Inferior parietal cortex (tissue), 1 donor: ENCODE results near the gene YWHAQ.

ENCODE experiments used
- DNase-seq: peaks from one replicate; pipeline ENCODE4 v3.0.0-alpha.2; 2016; ENCODE audit errors: extremely low spot score

Gene YWHAQ

DNA sequence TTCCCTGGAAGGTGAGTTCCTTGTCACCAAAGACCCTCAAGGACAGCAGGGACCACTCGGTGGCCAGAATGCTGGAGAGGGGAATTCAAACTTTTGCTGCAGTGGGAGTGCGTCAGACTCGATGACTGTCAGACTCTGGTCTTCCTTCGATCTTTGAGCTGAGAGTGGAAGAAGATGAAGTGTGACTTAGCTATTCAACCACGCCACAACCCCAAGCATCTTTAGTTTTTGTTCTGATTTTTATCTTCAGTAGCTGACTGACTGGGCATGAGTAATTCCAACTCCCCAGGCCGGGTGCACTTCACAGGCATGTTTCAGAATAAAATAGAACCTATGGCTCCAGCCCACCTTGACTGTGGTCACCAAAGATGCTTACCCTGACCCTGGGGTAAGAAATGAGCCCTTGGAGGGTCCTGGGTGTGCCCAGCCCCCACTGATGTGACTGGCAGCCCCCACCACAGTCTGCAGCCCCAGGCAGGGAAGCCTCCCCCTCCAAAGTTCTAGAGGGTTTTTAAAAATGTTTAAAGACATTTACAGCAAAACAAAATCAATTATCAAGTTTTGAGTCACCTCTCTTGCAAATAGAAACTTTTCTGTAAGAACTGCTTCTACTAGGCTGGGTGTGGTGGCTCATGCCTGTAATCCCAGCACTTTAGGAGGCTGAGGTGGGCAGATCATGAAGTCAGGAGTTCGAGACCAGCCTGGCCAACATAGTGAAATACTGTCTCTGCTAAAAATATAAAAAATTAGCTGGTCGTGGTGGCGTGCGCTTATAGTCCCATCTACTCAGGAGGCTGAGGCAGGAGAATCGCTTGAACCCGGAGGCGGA is 24.9 kb upstream of the YWHAQ start:
- no peak for DNase-seq

- DNase-seq = no peak
Measured at GRCh38 chr2:9654452-9655100, 23.8 kb upstream of the YWHAQ start.

DNA sequence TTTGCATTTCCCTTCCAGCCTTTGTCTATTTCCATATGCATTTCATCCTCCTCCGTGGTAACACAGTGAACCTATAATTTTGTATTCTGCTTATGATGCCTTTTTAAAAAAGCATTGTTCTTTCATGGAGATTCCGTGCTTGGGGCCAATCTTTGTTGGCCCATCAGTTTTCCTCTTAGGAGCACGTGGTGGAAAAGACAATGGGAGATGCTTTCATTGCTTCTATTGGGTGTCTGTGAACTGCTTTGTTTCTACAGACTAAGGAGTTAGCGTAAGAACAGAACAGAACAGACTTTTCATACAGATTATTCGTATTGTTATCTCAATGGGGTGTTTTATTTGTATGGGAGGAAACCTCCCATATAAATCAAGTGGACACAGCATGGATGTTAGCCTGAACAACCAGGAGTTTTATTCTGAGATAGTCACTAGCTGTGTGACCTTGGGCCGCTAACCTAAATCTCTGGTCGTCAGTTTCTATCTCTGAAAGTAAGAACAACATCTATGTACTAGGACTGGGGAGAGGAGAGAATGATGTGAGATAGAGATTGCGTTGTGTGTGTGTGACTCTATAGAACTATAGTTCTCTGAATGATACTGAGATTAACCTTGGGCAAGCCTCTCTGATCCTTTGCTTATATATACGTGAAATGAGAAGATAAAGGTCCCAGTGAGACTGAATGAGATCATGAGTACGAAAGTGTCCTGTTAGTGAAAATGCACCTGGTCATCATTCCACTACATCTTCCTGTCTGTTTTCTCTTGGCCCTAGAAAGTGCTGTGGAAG is 22.9 kb upstream of the YWHAQ start:
- peak; percentile 85 for DNase-seq

DNA sequence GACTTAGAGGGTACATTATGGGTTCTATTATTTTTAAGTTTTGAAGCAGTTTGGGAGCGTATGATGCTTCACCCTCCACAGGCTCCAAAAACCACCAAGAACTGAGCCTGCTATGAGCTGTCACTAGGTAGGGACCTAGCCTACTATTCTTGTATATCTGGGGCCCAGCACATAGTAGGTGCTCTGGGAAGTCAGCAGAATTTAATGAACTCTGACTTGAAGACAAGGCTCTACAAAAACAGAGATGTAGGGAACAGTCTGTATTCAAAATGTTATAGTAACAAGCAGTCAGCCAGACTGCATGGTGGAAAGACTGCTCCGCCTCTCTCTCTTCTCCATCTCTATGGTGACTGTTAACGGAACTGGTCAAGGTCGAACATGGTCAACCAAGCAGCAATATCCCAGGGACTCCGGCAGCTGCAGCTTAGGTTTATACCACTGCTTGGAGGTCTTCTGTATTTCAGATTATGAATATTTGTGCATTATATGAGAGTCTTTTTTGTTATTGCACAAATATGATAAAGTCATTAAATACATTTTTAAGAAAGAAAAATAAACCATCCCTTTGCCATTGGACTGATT is 22.2 kb upstream of the YWHAQ start:
- DNase-seq = no peak

GRCh38 chr2:9652267-9652666 is 21.5 kb upstream of the YWHAQ start:
- DNase-seq = no peak

GRCh38 chr2:9650119-9650821 is 19.5 kb upstream of the YWHAQ start:
- DNase-seq = no peak

DNA sequence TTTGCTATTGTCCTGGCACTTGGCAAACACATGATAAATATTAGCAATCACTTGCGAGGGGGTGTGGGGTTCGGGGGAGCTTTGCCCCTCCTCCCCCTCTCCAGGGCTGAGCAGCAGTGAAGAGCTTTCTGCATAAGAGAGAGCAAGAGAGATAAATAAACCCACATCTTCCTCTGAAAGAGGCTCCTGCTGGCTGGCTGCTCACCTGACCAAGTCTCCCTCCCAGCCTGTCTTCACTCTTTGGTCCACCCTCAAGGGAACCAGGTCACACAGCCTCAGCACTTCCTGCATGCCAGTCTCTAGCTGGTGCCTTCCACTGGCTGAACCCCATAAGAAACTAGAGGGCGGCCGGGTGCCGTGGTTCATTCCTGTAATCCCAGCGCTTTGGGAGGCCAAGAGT is 18.5 kb upstream of the YWHAQ start:
- DNase-seq = no peak

- DNase-seq = no peak
Measured at GRCh38 chr2:9648821-9649220, 18.0 kb upstream of the YWHAQ start.

- no peak for DNase-seq
Measured at GRCh38 chr2:9647884-9648283, 17.1 kb upstream of the YWHAQ start.

DNA sequence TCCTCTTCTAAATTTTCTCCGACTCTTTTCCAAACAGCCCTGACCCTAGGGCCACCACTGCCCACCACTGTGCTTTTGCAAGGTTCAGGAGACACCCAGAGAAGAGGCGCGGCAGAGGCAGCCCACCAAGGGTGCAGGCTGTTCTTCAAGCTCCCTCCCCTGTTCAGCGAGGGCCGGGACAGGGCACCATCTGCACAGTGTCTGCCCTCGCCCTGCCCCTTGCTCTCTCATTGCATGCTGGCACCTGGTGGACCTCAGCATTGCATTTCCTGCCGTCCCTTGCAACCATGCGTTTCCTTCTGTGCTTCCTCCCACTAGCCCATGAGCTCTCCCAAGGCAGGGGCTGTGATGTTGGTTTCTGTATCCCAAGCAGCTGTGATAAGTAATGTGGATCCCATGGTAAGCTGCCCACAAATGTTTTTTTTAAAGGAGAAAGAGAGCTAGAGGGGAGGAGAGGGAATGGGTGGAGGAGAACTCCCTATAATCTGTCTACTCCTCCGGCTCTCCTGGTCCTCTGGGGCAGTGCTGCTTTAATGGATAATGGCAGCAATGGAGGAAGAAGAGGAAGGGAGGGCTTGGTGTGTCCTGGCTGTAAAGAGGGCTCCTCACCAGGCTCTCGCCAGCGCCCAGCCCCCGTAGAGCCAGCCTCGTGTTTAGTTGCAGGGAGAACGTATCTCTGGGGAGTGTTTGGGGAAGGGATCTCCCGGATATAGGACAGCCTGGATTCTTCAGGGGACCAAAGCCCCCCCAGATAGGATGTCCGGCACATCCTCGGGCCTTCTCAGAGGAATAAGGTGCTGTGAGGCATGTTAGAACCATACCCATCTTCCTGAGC is 15.6 kb upstream of the YWHAQ start:
- no peak for DNase-seq

GRCh38 chr2:9644603-9645002 is 13.8 kb upstream of the YWHAQ start:
- DNase-seq = no peak

DNA sequence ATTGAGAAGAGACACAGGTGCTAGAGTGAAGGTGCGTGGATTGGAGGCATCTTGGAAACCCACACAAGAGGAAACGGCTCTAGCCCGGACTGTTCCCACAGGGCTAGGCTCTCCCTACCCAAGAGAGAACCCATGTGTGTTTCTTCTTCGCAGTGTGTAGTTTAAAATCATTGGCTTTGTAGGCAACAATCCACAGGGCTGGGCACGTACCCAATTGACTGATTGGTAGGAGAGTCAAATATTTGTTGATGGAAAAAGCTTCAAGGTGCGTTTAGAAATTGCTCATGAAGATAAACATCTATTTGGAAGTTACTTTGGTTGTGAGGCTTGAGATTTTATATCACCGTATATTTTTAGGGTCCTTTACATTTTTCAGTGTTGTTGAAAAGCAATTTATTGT is 13.2 kb upstream of the YWHAQ start:
- DNase-seq = no peak

GRCh38 chr2:9641641-9642040 is 10.8 kb upstream of the YWHAQ start:
- no peak for DNase-seq

GRCh38 chr2:9640403-9641104 is 9.8 kb upstream of the YWHAQ start:
- DNase-seq = no peak

DNA sequence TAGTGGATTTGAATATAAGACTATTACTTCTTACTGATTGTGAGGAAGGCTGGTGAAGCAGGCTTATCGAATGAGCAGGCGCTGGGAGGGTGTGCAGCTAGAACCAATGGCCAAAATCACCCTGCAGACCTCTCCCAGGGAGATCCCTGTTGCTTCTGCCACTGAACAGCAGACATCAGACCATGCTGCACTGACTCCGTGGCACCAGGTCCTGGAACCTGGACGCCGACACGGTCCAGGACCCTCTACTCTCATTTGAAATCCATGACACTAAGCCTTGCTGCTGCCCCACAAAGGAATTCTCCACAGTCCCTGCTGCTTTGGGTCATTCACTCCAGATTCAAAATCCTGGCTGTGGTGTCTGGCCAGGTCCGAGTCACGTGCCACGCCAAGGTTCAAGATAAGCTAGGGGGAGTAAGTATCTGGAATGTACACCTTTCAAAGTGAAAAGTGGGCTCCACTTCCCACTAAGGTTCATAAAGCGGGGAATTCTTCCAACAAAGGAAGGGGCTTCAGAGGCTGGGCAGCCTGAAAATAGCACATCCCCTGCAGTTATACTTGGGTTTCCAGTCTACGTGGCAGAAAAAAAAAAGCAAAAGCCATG is 9.0 kb upstream of the YWHAQ start:
- no peak for DNase-seq

DNA sequence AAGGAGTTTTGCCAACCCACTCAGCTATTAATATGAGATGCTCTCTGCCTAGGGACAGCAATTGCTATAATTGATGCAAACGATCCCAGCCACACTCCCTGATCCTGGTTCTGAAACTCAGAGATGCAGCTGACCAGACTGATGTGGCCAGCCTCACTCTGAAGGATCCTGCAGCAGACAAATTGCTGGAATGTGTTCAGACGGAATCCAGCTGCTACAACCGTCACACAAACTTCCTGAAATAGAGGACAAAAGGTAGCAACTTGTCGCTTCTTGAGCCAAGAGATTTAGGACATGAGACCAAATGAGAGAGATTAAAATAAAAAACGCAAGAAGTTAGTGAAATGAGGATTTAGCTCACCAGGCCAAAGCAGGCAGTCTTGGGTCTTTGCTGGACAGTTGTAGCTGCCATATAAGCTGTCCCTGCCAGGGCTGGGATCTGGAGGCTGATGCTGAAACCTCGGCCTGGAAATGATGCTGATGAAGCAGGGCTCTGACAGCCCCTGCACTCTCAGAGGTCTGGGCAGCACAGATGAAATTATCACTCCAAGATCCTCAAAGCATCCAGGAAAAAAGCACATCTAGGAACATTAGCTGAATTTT is 8.3 kb upstream of the YWHAQ start:
- no peak for DNase-seq

- DNase-seq = peak; percentile 87
Measured at GRCh38 chr2:9638532-9638931, 7.7 kb upstream of the YWHAQ start.

DNA sequence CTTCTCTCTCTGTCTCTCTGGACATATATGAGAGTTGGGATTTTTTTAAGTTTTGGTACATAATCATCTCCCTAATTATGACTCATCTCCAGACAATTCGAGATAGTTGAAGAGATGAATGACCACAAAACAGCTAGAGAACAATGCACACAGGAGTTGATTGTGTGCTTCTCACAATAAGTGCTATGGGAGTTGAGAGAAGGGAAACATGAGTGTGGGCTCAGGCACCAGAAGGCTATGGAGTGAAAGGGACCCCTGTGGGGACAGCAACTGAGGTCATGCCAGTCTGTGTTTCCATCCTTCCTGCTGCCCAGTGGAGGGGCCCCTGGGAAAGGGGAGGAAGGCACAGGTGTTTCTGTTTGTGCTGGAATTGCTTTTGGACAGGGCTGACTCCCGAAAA is 6.5 kb upstream of the YWHAQ start:
- peak; percentile 84 for DNase-seq

- DNase-seq = no peak
Measured at GRCh38 chr2:9634133-9634532, 3.3 kb upstream of the YWHAQ start.
